ENCODE results near the gene NCOA1. TPM values are rescaled to one million over a fixed set of nuclear protein-coding genes. Genes with fewer than 3 reads are reported as not detected.
"Not testable (repeated sequence)": the region's sequence is repeated elsewhere in the genome, so short reads cannot be mapped to it uniquely, and the experiment has no call there.

Gene NCOA1
- 15.1 and 19.9 TPM in 2 replicates for total RNA-seq (2014; rRNA removed; shearing (Covaris generic))

GRCh38 chr2:24490690-24491541, at the start of gene NCOA1:
Gene NCOA1 (plus strand): TSS chr2:24491254. CDS start chr2:24658678, 167,424 bp downstream.
- DNase-seq (ENCODE audit: low spot score) = peak; percentile 76

GRCh38 chr2:24448797-24449196, 42.3 kb upstream of the NCOA1 start:
- no peak for DNase-seq (ENCODE audit: low spot score)

- no peak for DNase-seq (ENCODE audit: low spot score)
These were observed 41.7 kb upstream of the NCOA1 start for GRCh38 chr2:24449344-24449743.

- DNase-seq (ENCODE audit: low spot score) = no peak
These were observed 39.1 kb upstream of the NCOA1 start for GRCh38 chr2:24451805-24452501.

- no peak for DNase-seq (ENCODE audit: low spot score)
These were observed 38.6 kb upstream of the NCOA1 start for GRCh38 chr2:24452502-24452885.

GRCh38 chr2:24453379-24454073, 37.5 kb upstream of the NCOA1 start:
- DNase-seq (ENCODE audit: low spot score) = no peak

- DNase-seq (ENCODE audit: low spot score) = no peak
These were observed 36.8 kb upstream of the NCOA1 start for GRCh38 chr2:24454294-24454693.

GRCh38 chr2:24456599-24457556, 34.2 kb upstream of the NCOA1 start:
- DNase-seq (ENCODE audit: low spot score) = peak; percentile 86

- DNase-seq (ENCODE audit: low spot score) = no peak
These were observed 33.2 kb upstream of the NCOA1 start for GRCh38 chr2:24457696-24458386.

- DNase-seq (ENCODE audit: low spot score) = no peak
These were observed 31.6 kb upstream of the NCOA1 start for GRCh38 chr2:24459224-24460161.

- DNase-seq (ENCODE audit: low spot score) = no peak
These were observed 29.4 kb upstream of the NCOA1 start for GRCh38 chr2:24461685-24462084.

- no peak for DNase-seq (ENCODE audit: low spot score)
These were observed 27.8 kb upstream of the NCOA1 start for GRCh38 chr2:24463271-24463670.

GRCh38 chr2:24466871-24467870, 23.9 kb upstream of the NCOA1 start:
- no peak for DNase-seq (ENCODE audit: low spot score)

- not testable (repeated sequence) for DNase-seq (ENCODE audit: low spot score)
These were observed 22.6 kb upstream of the NCOA1 start for GRCh38 chr2:24468453-24468852.

GRCh38 chr2:24469148-24469650, 21.9 kb upstream of the NCOA1 start:
- no peak for DNase-seq (ENCODE audit: low spot score)

GRCh38 chr2:24471662-24472061, 19.4 kb upstream of the NCOA1 start:
- no peak for DNase-seq (ENCODE audit: low spot score)

GRCh38 chr2:24472416-24472815, 18.6 kb upstream of the NCOA1 start:
- no peak for DNase-seq (ENCODE audit: low spot score)

GRCh38 chr2:24473626-24474025, 17.4 kb upstream of the NCOA1 start:
- no peak for DNase-seq (ENCODE audit: low spot score)

Measured in A172 (cell line).